VCaP (cell line): ENCODE measurements around the gene CLDN9.

ENCODE experiments used
- H3K27ac ChIP-seq: fragments of 450-650 bp; 2 replicates; pipeline ENCODE4 v1.5.1; 2017
- TF ChIP-seq, protein P1 (sequence below): fragments of 450-650 bp; conservative IDR thresholded peaks from 2 replicates; pipeline ENCODE4 v1.5.1; 2017; ENCODE audit warnings: mild to moderate bottlenecking, moderate library complexity

The CLDN9 gene

DNA sequence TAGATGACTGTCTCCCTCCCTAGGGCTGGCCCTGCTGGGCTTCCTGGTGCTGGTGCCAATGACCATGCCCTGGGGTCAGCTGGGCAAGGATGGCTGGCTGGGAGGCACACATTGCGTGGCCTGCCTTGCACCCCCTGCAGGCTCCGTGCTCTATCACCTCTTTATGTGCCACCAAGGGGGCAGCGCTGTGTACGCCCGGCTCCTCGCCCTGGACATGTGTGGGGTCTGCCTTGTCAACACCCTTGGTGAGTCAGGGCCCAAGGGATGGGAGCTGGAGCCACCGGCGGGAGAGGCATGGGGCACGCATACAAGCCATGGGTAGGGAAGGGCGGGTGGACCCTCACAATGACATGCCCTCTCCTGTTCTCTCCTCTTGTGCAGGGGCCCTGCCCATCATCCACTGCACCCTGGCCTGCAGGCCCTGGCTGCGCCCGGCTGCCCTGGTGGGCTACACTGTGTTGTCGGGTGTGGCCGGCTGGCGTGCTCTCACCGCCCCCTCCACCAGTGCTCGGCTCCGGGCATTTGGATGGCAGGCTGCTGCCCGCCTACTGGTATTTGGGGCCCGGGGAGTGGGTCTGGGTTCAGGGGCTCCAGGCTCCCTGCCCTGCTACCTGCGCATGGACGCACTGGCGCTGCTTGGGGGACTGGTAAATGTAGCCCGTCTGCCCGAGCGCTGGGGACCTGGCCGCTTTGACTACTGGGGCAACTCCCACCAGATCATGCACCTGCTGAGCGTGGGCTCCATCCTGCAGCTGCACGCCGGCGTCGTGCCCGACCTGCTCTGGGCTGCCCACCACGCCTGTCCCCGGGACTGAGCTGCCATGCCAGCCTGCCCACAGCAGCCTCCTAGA, 41.4 kb upstream of the CLDN9 start:
- H3K27ac ChIP-seq: peak overlapping the region; percentile 76

DNA sequence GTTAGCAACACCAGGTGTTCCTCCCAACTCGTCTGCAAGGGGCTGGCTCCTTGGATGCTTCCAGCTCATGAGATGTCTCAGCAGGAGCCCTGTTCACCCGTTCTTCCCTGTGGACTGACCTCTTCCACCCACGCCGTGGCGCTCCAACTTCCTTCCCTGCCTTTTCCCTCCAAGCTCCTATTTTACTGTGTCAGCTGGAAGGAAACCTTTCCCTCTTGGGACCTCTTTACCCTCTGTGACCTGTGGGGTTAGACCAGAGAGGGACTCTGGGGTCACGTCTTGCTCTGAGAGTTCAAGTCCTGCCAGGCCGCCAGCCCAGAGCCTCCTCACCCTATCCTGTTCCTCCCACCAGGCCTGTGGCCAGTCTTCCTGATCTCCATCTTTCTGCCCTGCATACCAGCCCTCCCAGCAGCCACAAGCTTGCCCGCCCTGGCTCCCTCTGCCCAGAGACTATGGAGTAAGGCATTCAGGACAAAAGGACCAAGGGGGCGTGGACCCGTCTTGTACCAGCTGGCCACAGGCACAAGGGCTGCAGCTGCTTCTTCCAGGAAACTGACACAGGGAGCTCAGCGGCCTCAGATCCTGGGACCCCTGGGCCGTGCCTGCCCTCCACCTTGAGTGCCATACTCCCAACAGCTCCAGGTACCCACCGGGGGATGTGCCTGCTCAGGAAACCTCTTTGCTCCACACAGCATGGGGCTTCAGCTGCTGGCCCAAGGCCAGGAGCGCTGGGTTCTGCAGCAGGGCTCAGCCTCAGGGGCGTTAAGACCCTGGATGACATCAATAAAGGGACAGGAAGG, 40.5 kb upstream of the CLDN9 start:
- TF ChIP-seq, protein P1, sequence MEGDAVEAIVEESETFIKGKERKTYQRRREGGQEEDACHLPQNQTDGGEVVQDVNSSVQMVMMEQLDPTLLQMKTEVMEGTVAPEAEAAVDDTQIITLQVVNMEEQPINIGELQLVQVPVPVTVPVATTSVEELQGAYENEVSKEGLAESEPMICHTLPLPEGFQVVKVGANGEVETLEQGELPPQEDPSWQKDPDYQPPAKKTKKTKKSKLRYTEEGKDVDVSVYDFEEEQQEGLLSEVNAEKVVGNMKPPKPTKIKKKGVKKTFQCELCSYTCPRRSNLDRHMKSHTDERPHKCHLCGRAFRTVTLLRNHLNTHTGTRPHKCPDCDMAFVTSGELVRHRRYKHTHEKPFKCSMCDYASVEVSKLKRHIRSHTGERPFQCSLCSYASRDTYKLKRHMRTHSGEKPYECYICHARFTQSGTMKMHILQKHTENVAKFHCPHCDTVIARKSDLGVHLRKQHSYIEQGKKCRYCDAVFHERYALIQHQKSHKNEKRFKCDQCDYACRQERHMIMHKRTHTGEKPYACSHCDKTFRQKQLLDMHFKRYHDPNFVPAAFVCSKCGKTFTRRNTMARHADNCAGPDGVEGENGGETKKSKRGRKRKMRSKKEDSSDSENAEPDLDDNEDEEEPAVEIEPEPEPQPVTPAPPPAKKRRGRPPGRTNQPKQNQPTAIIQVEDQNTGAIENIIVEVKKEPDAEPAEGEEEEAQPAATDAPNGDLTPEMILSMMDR: no peak
- peak overlapping the region; percentile 76 for H3K27ac ChIP-seq

More for the DNA sequence above, 41.4 kb upstream of the CLDN9 start:
- TF ChIP-seq, protein P1: no peak

DNA sequence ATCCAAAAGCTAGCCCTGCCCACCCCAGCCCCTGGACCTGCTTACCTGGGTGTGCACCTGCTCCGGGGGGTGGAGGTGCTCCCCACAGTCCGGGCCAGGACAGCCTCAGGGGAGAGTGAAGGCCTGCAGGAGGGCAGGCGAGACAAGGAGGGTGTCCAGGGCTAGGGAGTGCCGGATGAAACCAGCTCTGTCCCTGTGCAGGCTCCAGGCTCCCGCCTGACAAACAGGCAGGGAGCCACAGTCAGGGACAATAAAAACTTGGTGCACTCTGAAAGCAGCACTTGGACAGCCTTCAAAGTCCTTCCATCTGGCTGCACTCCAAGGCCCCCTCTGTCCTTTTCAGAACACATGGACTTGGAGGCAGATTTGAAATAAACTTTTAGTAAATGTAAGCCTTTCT, 39.6 kb upstream of the CLDN9 start:
- TF ChIP-seq, protein P1: no peak
- H3K27ac ChIP-seq: peak overlapping the region; percentile 76

DNA sequence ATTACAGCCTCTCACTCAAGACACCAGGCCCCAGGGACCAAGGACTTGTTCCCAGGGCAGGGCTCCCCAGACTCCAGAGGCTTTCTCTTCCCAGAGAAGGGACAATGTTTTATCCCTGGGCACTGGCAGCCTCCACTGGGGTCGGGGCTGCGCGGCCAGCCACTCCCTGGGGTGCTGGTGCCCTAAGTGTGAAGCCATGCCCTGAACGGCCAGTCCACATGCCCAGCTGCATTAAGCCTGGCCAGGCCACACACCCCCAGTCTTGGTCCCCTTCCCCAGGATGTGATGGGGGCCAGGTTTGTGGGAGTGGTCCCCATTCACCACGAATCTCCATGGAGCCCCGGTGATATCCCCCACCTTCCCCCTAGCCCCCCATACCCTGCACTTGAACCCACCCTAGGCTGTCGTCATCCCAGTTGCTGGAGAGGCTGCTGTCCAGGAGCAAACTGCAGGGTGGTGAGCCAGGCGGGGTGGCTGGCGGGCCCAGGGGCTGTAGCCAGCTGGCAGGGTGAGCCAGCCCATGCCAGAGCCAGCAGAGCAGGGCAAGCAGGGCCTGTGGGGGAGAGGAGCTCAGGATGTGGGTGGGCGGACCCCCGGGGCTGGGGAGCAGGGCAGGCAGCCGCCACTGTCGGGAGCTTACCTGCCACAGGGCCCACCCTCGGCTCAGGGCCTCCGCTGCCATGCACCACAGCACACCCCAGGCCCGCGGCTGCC, 39.0 kb upstream of the CLDN9 start:
- peak overlapping the region; percentile 76 for H3K27ac ChIP-seq
- TF ChIP-seq, protein P1: no peak

DNA sequence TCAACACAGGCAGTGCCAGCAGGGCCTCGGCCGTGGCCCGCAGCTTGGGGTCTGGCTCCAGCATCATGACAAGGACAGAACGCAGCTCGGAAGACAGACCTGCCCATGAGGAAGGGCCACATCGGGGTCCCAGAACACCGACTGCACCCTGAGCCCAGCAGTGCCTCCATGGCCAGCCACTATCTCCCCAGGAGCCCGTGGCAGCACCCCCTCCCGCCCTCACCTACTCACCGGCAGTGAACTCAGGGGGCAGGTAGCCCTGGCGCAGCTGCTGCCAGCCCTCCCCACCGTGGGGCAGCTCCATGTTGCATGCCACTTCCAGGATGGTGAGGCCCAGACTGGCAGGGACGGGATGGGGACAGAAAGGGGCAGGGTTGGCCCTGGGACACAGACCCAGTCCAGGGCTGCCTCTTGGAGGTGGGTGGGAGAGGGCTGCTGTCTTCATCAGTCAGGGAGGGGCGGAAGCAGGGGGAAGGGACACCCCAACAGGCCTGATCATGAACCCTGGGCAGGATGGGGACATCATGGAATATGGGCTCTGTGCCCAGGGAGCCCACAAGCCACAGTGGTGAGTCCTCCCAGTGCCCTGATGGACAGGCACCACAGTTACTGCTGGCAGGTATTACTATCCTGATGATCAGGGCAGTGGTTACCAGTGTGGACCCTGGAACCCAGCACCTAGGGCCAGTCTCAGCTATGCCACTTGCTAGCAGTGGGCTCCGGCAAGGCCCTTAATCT, 38.2 kb upstream of the CLDN9 start:
- peak overlapping the region; percentile 76 for H3K27ac ChIP-seq
- TF ChIP-seq, protein P1: no peak

DNA sequence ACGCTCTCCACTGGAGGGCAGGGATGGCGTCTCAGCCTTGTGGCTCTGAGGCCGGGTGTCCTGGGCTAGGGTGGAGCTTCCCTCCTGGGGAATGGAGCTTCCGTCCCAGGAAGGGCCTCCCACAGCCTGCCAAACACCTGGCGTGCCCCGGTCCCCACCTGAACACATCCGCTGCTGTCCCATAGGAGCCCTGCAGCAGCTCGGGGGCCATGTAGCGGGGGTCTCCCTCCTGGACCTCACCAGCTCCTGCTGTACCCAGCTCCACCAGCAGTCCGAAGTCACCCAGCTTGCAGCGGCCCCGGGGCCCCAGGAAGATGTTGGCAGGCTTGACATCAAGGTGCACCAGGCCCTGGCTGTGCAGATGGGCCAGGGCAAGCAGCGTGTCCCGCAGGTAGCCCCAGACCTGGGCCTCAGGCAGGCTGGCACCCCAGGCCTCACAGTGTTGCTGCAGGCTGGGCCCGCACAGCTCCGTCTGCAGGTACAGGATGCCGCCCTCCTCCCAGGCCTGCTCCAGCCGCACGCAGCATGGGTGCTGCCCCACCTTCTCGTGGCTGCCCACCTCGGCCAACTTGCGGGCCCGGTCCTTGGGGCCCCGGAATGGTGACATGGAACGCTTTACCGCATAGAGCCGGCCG, 37.4 kb upstream of the CLDN9 start:
- no peak overlapping the region for H3K27ac ChIP-seq

More for the DNA sequence above, 37.4 kb upstream of the CLDN9 start:
- TF ChIP-seq, protein P1: no peak
